Chondrocyte (in vitro differentiated cells): ENCODE data around the gene FEM1B. TPM values are rescaled to one million over a fixed set of nuclear protein-coding genes. Genes with fewer than 3 reads are reported as not detected.

Experiments used
- DNase-seq: peaks from one replicate; pipeline ENCODE4 v3.0.0; 2021; ENCODE audit warnings: mixed read lengths, low spot score
- H3K27ac Mint-ChIP-seq: one replicate; pipeline ENCODE4 v1.8.0; 2021; ENCODE audit warnings: mild to moderate bottlenecking, moderate library complexity, mixed read lengths; ENCODE audit not compliant: unreplicated experiment
- H3K27me3 Mint-ChIP-seq: 2 replicates; pipeline ENCODE4 v1.8.0; 2021; ENCODE audit warnings: low read depth, mixed read lengths
- H3K36me3 Mint-ChIP-seq: 2 replicates; pipeline ENCODE4 v1.8.0; 2021; ENCODE audit warnings: low read depth, mixed read lengths
- H3K4me1 Mint-ChIP-seq: 2 replicates; pipeline ENCODE4 v1.8.0; 2021; ENCODE audit warnings: low read depth, mild to moderate bottlenecking, mixed read lengths
- H3K4me3 Mint-ChIP-seq: one replicate; pipeline ENCODE4 v1.8.0; 2021; ENCODE audit warnings: mild to moderate bottlenecking, moderate library complexity, mixed read lengths; ENCODE audit not compliant: unreplicated experiment
- H3K9me3 Mint-ChIP-seq: 2 replicates; pipeline ENCODE4 v1.8.0; 2021; ENCODE audit warnings: low read depth, mixed read lengths
- total RNA-seq: library from RNA; stranded (reverse); gene quantifications from 3 replicates; pipeline ENCODE4 v1.2.1, GENCODE V29; 2021
- TF ChIP-seq, protein P1 (sequence below): fragments of 200-600 bp; sonication (generic); IDR thresholded peaks from 2 replicates; pipeline ENCODE4 v1.5.0; 2021; ENCODE audit warnings: antibody characterized with exemption, mild to moderate bottlenecking, moderate library complexity

Gene FEM1B
- total RNA-seq, 1 donor from 2014 or later: 52.7 TPM

GRCh38 chr15:68304589-68305337 is 27.2 kb downstream of the FEM1B start:
- H3K27ac Mint-ChIP-seq: peak overlapping the region; percentile 99
- TF ChIP-seq, protein P1, sequence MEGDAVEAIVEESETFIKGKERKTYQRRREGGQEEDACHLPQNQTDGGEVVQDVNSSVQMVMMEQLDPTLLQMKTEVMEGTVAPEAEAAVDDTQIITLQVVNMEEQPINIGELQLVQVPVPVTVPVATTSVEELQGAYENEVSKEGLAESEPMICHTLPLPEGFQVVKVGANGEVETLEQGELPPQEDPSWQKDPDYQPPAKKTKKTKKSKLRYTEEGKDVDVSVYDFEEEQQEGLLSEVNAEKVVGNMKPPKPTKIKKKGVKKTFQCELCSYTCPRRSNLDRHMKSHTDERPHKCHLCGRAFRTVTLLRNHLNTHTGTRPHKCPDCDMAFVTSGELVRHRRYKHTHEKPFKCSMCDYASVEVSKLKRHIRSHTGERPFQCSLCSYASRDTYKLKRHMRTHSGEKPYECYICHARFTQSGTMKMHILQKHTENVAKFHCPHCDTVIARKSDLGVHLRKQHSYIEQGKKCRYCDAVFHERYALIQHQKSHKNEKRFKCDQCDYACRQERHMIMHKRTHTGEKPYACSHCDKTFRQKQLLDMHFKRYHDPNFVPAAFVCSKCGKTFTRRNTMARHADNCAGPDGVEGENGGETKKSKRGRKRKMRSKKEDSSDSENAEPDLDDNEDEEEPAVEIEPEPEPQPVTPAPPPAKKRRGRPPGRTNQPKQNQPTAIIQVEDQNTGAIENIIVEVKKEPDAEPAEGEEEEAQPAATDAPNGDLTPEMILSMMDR: no peak
- peaks cover 58% of the 10 kb centered on the region for H3K4me1 Mint-ChIP-seq

DNA sequence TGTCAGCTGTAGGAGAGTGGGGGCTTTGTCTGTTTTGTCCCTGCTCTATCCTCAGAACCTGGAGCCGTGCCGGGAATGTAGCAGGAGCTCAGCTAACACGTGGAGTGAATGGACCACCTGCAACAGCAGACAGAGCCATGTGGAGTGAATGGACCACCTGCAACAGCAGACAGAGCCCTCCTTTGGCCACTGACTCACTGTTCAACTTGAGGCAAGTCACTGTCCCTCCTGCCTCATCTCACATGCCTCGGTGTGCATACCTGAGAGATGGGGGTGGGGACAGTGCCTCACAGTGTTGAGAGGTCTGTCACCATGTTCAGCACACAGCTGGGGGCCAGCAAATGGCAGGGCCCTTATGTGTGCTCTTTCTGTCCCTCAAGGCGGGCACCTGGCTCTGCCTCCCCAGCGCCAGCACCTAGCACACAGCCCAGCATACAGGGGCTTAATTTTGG is 27.9 kb downstream of the FEM1B start:
- Mint-ChIP-seq H3K36me3 (peaks cover 49% of the 10 kb centered on the region), H3K4me1 (peaks cover 64% of the 10 kb centered on the region), H3K27me3 (no peaks in the 10 kb centered on the region), H3K9me3 (no peaks in the 10 kb centered on the region), H3K27ac (peak overlapping the region; percentile 99), H3K4me3 (no peak overlapping the region)
- TF ChIP-seq, protein P1: no peak
- DNase-seq: no peak

More at GRCh38 chr15:68304589-68305337, 27.2 kb downstream of the FEM1B start:
- peaks cover 50% of the 10 kb centered on the region for H3K36me3 Mint-ChIP-seq
- no peaks in the 10 kb centered on the region for H3K27me3 Mint-ChIP-seq
- no peak for DNase-seq
- H3K4me3 Mint-ChIP-seq: no peak overlapping the region
- H3K9me3 Mint-ChIP-seq: no peaks in the 10 kb centered on the region

- TF ChIP-seq, protein P1: no peak
- Mint-ChIP-seq H3K4me3 (peak overlapping the region; percentile 26), H3K4me1 (peaks cover 77% of the 10 kb centered on the region), H3K9me3 (no peaks in the 10 kb centered on the region), H3K27me3 (no peaks in the 10 kb centered on the region), H3K27ac (peak overlapping the region; percentile 99), H3K36me3 (peaks cover 51% of the 10 kb centered on the region)
- no peak for DNase-seq
Observed at GRCh38 chr15:68307131-68307928, 29.8 kb downstream of the FEM1B start.

DNA sequence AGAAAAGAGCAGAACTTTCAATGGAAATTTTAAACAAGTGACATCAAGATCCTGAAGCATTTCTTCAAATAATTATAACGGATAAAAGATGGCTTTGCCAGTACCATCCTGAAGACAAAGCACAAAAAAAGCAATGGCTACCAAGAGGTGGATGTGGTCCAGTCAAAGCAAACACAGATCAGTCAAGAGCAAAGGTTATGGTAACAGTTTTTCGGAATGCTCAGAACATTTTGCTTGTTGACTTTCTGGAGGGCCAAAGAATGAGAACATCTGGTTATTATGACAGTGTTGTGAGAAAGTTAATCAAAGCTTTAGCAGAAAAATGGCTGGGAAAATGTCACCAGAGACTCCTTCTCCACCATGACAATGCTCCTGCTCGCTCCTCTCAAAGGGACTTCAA is 31.5 kb downstream of the FEM1B start:
- TF ChIP-seq, protein P1: no peak
- H3K9me3 Mint-ChIP-seq: no peaks in the 10 kb centered on the region
- H3K27ac Mint-ChIP-seq: peak overlapping the region; percentile 99
- no peak overlapping the region for H3K4me3 Mint-ChIP-seq
- H3K36me3 Mint-ChIP-seq: peaks cover 56% of the 10 kb centered on the region
- H3K27me3 Mint-ChIP-seq: no peaks in the 10 kb centered on the region
- DNase-seq: no peak
- H3K4me1 Mint-ChIP-seq: peaks cover 93% of the 10 kb centered on the region

GRCh38 chr15:68310178-68310803 is 32.7 kb downstream of the FEM1B start:
- H3K27me3 Mint-ChIP-seq: no peaks in the 10 kb centered on the region
- DNase-seq: no peak
- peaks cover 94% of the 10 kb centered on the region for H3K4me1 Mint-ChIP-seq
- peaks cover 58% of the 10 kb centered on the region for H3K36me3 Mint-ChIP-seq
- no peaks in the 10 kb centered on the region for H3K9me3 Mint-ChIP-seq
- peak overlapping the region; percentile 99 for H3K27ac Mint-ChIP-seq
- TF ChIP-seq, protein P1: no peak
- H3K4me3 Mint-ChIP-seq: no peak overlapping the region
